Measurements from ENCODE around the gene MCTP1.

- TF ChIP-seq, protein P1, sequence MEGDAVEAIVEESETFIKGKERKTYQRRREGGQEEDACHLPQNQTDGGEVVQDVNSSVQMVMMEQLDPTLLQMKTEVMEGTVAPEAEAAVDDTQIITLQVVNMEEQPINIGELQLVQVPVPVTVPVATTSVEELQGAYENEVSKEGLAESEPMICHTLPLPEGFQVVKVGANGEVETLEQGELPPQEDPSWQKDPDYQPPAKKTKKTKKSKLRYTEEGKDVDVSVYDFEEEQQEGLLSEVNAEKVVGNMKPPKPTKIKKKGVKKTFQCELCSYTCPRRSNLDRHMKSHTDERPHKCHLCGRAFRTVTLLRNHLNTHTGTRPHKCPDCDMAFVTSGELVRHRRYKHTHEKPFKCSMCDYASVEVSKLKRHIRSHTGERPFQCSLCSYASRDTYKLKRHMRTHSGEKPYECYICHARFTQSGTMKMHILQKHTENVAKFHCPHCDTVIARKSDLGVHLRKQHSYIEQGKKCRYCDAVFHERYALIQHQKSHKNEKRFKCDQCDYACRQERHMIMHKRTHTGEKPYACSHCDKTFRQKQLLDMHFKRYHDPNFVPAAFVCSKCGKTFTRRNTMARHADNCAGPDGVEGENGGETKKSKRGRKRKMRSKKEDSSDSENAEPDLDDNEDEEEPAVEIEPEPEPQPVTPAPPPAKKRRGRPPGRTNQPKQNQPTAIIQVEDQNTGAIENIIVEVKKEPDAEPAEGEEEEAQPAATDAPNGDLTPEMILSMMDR (optimal IDR thresholded peaks at IDR 0.05 in 1 of 3, IDR thresholded peaks at IDR 0.05 in 1 of 3, conservative IDR thresholded peaks at IDR 0.05 in 1 of 3; ENCODE audit: extremely low read depth in 1 of 3, insufficient read depth in 2 of 3, low read length in 3 of 3) = no peak
- TF ChIP-seq EZH2 (IDR thresholded peaks at IDR 0.05; ENCODE audit: low read length) = no peak
Observed at GRCh38 chr5:95224701-95225459, 60.0 kb downstream of the MCTP1 start.
